ENCODE results near the gene TET3.

GRCh38 chr2:73993778-73994177, 9.1 kb downstream of the TET3 start:
- TF ChIP-seq CTCF (IDR thresholded peaks at IDR 0.05) (no peak), EZH2 (IDR thresholded peaks at IDR 0.05) (no peak)
